Measurements from ENCODE around the gene HERC5.

DNA sequence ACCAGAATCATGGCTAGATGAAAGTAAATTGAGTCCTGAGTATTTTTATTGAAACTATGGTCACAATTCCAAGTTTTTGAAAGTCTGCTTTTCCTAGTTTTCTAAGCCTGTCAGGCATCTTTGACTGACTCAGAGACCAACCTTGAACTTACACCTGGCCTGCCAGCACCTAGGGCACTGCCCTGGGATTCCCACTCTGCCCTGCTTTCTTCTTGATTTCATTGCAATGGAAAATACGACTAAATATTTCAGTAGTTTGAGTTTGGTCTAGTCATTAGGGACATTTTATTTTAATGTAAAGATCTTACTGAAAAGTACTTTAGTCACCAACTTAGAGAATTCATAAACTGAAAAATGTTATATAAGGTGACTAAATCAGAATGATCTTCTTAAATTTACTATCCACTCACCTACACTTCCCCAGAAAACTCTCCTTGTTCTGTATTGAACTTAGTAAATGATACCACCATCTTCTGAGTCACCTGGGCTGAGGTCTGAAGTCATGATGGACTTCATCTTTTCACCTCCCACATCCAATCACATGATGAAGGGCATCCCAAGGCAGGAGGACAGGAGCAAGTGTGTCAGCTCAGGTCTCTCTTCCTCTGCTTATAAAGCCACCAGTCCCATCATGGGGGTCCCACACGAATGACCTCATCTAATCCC lies 78.3 kb downstream of the HERC5 start:
- no peak for TF ChIP-seq LEF1 (IDR thresholded peaks at IDR 0.05; ENCODE audit: borderline replicate concordance)
- TF ChIP-seq SP1 (IDR thresholded peaks at IDR 0.05) = no peak
- no peak for TF ChIP-seq SUZ12 (IDR thresholded peaks at IDR 0.05)
- TF ChIP-seq FOXM1 (IDR thresholded peaks at IDR 0.05; ENCODE audit: borderline replicate concordance) = no peak
- no peak for TF ChIP-seq FOXK2 (IDR thresholded peaks at IDR 0.05)
- TF ChIP-seq ZNF384 (IDR thresholded peaks at IDR 0.05) = no peak
- no peak for TF ChIP-seq BHLHE40 (IDR thresholded peaks at IDR 0.05; ENCODE audit: borderline replicate concordance)
- TF ChIP-seq, protein P1, sequence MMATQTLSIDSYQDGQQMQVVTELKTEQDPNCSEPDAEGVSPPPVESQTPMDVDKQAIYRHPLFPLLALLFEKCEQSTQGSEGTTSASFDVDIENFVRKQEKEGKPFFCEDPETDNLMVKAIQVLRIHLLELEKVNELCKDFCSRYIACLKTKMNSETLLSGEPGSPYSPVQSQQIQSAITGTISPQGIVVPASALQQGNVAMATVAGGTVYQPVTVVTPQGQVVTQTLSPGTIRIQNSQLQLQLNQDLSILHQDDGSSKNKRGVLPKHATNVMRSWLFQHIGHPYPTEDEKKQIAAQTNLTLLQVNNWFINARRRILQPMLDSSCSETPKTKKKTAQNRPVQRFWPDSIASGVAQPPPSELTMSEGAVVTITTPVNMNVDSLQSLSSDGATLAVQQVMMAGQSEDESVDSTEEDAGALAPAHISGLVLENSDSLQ (IDR thresholded peaks at IDR 0.05) = no peak

Measured in HEK293T (cell line).